ENCODE measurements around the gene ARFGAP3.
A peak's percentile ranks its signal among the peaks of the same experiment; 100 is the strongest.

GRCh38 chr22:42769574-42770447 lies 87.3 kb downstream of the ARFGAP3 start:
- no peak for TF ChIP-seq CTCF (IDR thresholded peaks at IDR 0.05)
- TF ChIP-seq CEBPB (IDR thresholded peaks at IDR 0.05): no peak
- TF ChIP-seq HDAC2 (IDR thresholded peaks at IDR 0.05): no peak
- no peak for TF ChIP-seq MAFK (IDR thresholded peaks at IDR 0.05; ENCODE audit: partially characterized antibody)
- TF ChIP-seq MYC (IDR thresholded peaks at IDR 0.05; ENCODE audit: borderline replicate concordance, low read length): no peak
- TF ChIP-seq CBX2 (IDR thresholded peaks at IDR 0.05; ENCODE audit: borderline replicate concordance, low read depth): no peak
- no peak for TF ChIP-seq RFX5 (IDR thresholded peaks at IDR 0.05)
- no peak for TF ChIP-seq REST (IDR thresholded peaks at IDR 0.05)
- no peak for TF ChIP-seq HES2 (IDR thresholded peaks at IDR 0.05)
- no peak for TF ChIP-seq POLR2A (IDR thresholded peaks at IDR 0.05; ENCODE audit: low read length)
- no peak for TF ChIP-seq PBX3 (IDR thresholded peaks at IDR 0.05)
- TF ChIP-seq FOSL2 (IDR thresholded peaks at IDR 0.05): no peak
- TF ChIP-seq FOSL2 (CRISPR knock-in tag; IDR thresholded peaks at IDR 0.05): peak; percentile 29; the same call in 1 of the 2 replicates
- TF ChIP-seq SMC3 (IDR thresholded peaks at IDR 0.05): no peak
- peak; percentile 50; the same call in 1 of the 2 replicates for TF ChIP-seq USF2 (IDR thresholded peaks at IDR 0.05)
